NCI-H146 treated with DMSO at 0.1 percent for 48 hours (cell line): ENCODE data around the gene ASXL1.

ENCODE experiments used
- DNase-seq: peaks from one replicate; lab custom pipeline; 2025; ENCODE audit not compliant: unreplicated experiment; lab: John Stamatoyannopoulos, UW

ASXL1 gene

GRCh38 chr20:32451682-32452461 is 93.7 kb downstream of the ASXL1 start:
- no peak for DNase-seq

- DNase-seq = no peak
Observed at GRCh38 chr20:32452776-32453466, 94.8 kb downstream of the ASXL1 start.

- DNase-seq = no peak
Observed at GRCh38 chr20:32453467-32454163, 95.5 kb downstream of the ASXL1 start.

GRCh38 chr20:32454164-32455145 is 96.3 kb downstream of the ASXL1 start:
- no peak for DNase-seq

- DNase-seq = no peak
Observed at GRCh38 chr20:32455171-32455900, 97.2 kb downstream of the ASXL1 start.

- DNase-seq = no peak
Observed at GRCh38 chr20:32455901-32456701, 98.0 kb downstream of the ASXL1 start.

- no peak for DNase-seq
Observed at GRCh38 chr20:32456869-32457478, 98.8 kb downstream of the ASXL1 start.

- no peak for DNase-seq
Observed at GRCh38 chr20:32457479-32457986, 99.4 kb downstream of the ASXL1 start.

GRCh38 chr20:32458061-32458836 is 100.1 kb downstream of the ASXL1 start:
- DNase-seq = no peak

GRCh38 chr20:32458837-32459220 is 100.7 kb downstream of the ASXL1 start:
- no peak for DNase-seq

GRCh38 chr20:32460231-32460630 is 102.1 kb downstream of the ASXL1 start:
- DNase-seq = no peak

GRCh38 chr20:32460683-32461320 is 102.7 kb downstream of the ASXL1 start:
- DNase-seq = no peak

GRCh38 chr20:32461836-32462600 is 103.9 kb downstream of the ASXL1 start:
- DNase-seq = no peak

GRCh38 chr20:32462900-32463641 is 104.9 kb downstream of the ASXL1 start:
- DNase-seq = no peak

- DNase-seq = no peak
Observed at GRCh38 chr20:32463642-32464400, 105.7 kb downstream of the ASXL1 start.
